ENCODE measurements around the gene FAM98B. TPM values are rescaled to one million over a fixed set of nuclear protein-coding genes. Genes with fewer than 3 reads are reported as not detected.

The FAM98B gene
- total and polyA plus RNA-seq, 10 donors, result 5.7 to 32.3 (median 16.4) TPM

DNA sequence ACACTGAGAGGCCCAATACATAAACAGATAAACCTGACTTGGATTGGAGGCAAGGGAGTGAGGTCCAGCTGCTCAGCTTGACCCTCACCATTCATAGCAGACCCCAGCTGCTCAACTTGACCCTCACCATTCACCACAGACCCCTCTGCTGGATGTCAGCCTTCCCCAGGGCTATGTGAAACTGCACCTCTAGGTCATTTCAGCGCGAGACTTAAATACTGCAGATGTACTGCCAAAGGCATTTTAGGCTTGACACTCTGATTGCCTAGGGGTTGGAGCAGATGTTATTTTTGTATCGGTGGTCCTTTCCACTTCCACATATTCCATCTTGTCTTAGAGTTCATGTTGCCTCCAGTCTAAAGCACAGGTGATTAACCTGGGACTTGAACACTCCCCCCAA lies 41.5 kb upstream of the FAM98B start:
- H3K4me1 ChIP-seq, result peaks cover 0 to 9% (median 0%) of the 10 kb centered on the region in 6 donors
- peak overlapping the region in 4 of 8 donors; percentile 9 to 46 (median 31) for H3K27ac ChIP-seq
- DNase-seq, result no peak
- TF ChIP-seq, protein P1, sequence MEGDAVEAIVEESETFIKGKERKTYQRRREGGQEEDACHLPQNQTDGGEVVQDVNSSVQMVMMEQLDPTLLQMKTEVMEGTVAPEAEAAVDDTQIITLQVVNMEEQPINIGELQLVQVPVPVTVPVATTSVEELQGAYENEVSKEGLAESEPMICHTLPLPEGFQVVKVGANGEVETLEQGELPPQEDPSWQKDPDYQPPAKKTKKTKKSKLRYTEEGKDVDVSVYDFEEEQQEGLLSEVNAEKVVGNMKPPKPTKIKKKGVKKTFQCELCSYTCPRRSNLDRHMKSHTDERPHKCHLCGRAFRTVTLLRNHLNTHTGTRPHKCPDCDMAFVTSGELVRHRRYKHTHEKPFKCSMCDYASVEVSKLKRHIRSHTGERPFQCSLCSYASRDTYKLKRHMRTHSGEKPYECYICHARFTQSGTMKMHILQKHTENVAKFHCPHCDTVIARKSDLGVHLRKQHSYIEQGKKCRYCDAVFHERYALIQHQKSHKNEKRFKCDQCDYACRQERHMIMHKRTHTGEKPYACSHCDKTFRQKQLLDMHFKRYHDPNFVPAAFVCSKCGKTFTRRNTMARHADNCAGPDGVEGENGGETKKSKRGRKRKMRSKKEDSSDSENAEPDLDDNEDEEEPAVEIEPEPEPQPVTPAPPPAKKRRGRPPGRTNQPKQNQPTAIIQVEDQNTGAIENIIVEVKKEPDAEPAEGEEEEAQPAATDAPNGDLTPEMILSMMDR (IDR thresholded peaks at IDR 0.05 in 8 of 11, conservative IDR thresholded peaks at IDR 0.05 in 3 of 11), result no peak
- TF ChIP-seq POLR2AphosphoS5 (IDR thresholded peaks at IDR 0.05), result no peak
- no peak for TF ChIP-seq POLR2A (IDR thresholded peaks at IDR 0.05)
- intact Hi-C loops (cut with DNase I; ENCODE audit: low total_unique reads), result no loop called here
- H3K4me3 ChIP-seq, result no peak overlapping the region
- peaks cover 0 to 7% (median 0%) of the 10 kb centered on the region in 7 donors for H3K27me3 ChIP-seq (replicated peaks in 1 of 7)
- H3K36me3 ChIP-seq, result no peaks in the 10 kb centered on the region
- H3K9me3 ChIP-seq, result no peaks in the 10 kb centered on the region
- 60 to 78% (median 70%) methylated on average over 3 of the region's 3 CpGs for WGBS, 5 donors

DNA sequence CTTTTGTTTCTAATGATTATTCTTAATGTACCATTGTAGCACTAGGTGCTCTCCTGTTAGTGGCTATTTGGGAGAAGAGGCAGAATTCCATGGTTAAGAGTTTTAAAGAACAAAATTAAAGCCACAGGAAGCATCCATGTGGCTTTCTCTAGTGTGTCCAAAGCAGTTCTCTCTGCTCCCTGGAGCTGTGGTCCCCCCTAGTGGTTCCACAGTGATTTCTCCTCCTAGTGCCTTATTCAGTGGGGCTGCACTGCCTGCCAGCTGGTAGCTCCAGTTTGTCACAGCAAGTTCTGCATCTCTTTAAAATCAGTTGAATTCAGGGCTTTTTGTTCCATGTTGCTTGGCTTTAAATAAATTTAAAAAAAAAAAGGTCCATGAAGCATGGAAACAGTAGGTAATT lies 39.6 kb upstream of the FAM98B start:
- no peaks in the 10 kb centered on the region for H3K36me3 ChIP-seq
- TF ChIP-seq POLR2AphosphoS5 (IDR thresholded peaks at IDR 0.05), result no peak
- TF ChIP-seq, protein P1 (IDR thresholded peaks at IDR 0.05 in 8 of 11, conservative IDR thresholded peaks at IDR 0.05 in 3 of 11), result peak in 7 of 11 experiments; percentile 13 to 55 (median 32)
- no peak overlapping the region for H3K27ac ChIP-seq
- H3K4me3 ChIP-seq, result no peak overlapping the region
- DNase-seq, result no peak
- intact Hi-C loops (cut with DNase I; ENCODE audit: low total_unique reads), result no loop called here
- peaks cover 0 to 9% (median 0%) of the 10 kb centered on the region in 6 donors for H3K4me1 ChIP-seq
- H3K9me3 ChIP-seq, result no peaks in the 10 kb centered on the region
- peaks cover 0 to 7% (median 0%) of the 10 kb centered on the region in 7 donors for H3K27me3 ChIP-seq (replicated peaks in 1 of 7)

DNA sequence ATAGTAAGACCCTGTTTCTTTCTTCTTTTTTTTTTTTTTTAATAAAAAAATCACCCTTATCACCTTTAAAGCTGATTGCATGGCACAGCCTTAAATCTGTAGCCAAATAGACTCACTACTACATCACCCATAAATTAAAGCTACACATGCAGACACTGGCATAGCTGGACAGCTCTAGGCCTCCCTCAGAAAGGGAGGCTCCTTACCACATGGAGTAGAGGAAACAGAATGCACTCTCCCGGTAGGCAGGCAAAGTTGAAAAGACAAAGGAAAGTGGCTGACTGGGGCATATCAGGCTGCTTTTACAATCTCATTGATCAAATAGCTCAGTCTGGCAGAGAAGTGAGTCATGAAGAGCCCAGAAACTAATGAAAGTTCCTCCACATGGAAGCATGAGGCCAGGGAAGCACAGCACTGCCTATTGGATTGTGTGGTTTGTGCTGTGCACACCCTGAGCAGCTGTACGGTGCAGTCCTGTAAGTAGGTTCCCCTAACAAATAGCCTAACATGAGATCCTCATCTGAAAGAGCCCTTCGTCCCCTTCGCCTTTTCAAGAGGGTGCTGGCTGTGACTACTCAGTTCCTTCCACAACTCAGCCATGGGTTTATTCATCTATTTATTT lies 32.7 kb upstream of the FAM98B start:
- whole genome bisulfite sequencing, 5 donors, result 62 to 95% (median 71%) methylated on average over 4 of the region's 4 CpGs

DNA sequence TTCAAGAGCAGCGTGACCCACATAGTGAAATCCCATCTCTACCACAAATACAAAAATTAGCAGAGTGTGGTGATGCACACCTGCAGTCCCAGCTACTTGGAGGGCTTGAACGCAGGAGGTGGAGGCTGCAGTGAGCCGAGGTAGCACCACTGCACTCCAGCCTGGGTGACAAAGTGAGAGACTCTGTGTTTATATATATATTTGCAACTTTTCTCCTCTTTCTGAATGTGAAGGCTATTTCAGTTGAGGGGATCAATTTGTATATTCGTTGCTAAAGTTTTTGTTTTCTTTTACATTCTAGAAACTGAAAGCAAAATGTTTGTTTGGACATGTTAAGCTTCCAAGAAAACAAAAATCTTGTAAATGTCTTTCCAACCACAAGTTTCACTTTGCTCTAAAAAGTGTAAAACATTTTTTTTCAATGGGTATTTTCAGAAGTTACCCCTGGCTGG lies 29.8 kb upstream of the FAM98B start:
- Histone ChIP-seq H3K9me3 (peaks cover 0 to 3% (median 0%) of the 10 kb centered on the region in 8 donors), H3K4me1 (no peaks in the 10 kb centered on the region), H3K36me3 (no peaks in the 10 kb centered on the region), H3K27ac (no peak overlapping the region), H3K27me3 (replicated peaks in 1 of 7) (no peaks in the 10 kb centered on the region), H3K4me3 (no peak overlapping the region)
- intact Hi-C loops (cut with DNase I; ENCODE audit: low total_unique reads), result no loop called here
- no peak for DNase-seq
- TF ChIP-seq POLR2A (IDR thresholded peaks at IDR 0.05) (no peak), POLR2AphosphoS5 (IDR thresholded peaks at IDR 0.05) (no peak)
- WGBS, 5 donors, result 64 to 76% (median 70%) methylated on average over 4 of the region's 4 CpGs

More for the DNA sequence above, 32.7 kb upstream of the FAM98B start:
- H3K27me3 ChIP-seq (replicated peaks in 1 of 7), result no peaks in the 10 kb centered on the region
- H3K9me3 ChIP-seq, result peaks cover 0 to 3% (median 0%) of the 10 kb centered on the region in 8 donors
- H3K27ac ChIP-seq, result no peak overlapping the region
- TF ChIP-seq, protein P1 (IDR thresholded peaks at IDR 0.05 in 8 of 11, conservative IDR thresholded peaks at IDR 0.05 in 3 of 11), result no peak
- no peak for TF ChIP-seq POLR2AphosphoS5 (IDR thresholded peaks at IDR 0.05)
- no peak for TF ChIP-seq POLR2A (IDR thresholded peaks at IDR 0.05)
- no peaks in the 10 kb centered on the region for H3K4me1 ChIP-seq
- DNase-seq, result no peak
- intact Hi-C loops (cut with DNase I; ENCODE audit: low total_unique reads), result no loop called here
- H3K36me3 ChIP-seq, result no peaks in the 10 kb centered on the region
- H3K4me3 ChIP-seq, result no peak overlapping the region

All from spleen (tissue), 11 donors.